ENCODE results near the gene ZFAND2A. TPM values are rescaled to one million over a fixed set of nuclear protein-coding genes. Genes with fewer than 3 reads are reported as not detected.
"Not testable (repeated sequence)": the region's sequence is repeated elsewhere in the genome, so short reads cannot be mapped to it uniquely, and the experiment has no call there.

The ZFAND2A gene
- total RNA-seq, 1 experiment from 2014 or later = 40.7 TPM

DNA sequence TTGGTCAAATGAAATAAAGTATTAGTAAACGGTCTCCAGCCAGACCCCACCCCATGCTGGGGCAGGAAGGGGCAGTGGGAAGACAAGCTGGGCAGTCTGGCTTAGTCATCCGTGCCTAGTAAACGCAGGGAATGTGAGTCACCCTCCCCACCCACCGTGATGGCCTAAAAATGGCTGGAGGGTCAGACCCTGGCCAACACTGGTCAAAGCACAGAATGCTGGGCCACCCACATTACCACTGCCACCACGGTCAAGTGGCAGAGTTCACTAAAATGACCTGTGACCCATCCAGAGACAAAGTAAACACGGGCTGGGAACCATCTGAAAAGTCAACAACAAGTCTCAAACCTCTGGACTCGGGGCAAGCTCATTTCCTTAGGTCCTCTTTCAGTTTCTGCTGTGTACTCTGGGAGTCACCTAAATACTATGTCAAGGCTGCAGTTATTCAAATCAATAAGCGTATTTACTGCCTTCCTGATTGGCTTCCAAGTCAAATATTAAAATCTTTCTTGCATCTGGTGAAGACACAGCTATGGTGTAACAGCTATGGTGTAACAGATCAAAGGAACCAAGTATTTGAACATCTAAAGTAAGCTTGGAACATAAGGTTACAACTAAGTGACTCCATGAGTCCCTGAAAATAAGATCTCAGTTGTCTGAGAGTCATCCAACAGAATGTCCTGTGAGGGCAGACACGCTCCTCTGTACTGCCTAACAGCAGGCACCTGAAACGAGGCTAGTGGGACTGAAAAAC lies 3.0 kb downstream of the ZFAND2A start:
- no peaks in the 10 kb centered on the region for H3K9me3 Mint-ChIP-seq (ENCODE audit: unreplicated experiment)
- DNase-seq (ENCODE audit: unreplicated experiment) = peak; percentile 25
- TF ChIP-seq, protein P1, sequence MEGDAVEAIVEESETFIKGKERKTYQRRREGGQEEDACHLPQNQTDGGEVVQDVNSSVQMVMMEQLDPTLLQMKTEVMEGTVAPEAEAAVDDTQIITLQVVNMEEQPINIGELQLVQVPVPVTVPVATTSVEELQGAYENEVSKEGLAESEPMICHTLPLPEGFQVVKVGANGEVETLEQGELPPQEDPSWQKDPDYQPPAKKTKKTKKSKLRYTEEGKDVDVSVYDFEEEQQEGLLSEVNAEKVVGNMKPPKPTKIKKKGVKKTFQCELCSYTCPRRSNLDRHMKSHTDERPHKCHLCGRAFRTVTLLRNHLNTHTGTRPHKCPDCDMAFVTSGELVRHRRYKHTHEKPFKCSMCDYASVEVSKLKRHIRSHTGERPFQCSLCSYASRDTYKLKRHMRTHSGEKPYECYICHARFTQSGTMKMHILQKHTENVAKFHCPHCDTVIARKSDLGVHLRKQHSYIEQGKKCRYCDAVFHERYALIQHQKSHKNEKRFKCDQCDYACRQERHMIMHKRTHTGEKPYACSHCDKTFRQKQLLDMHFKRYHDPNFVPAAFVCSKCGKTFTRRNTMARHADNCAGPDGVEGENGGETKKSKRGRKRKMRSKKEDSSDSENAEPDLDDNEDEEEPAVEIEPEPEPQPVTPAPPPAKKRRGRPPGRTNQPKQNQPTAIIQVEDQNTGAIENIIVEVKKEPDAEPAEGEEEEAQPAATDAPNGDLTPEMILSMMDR (IDR thresholded peaks at IDR 0.05; ENCODE audit: unreplicated experiment) = no peak
- no peak overlapping the region for H3K27ac Mint-ChIP-seq (ENCODE audit: low read depth, unreplicated experiment)
- H3K4me3 Mint-ChIP-seq (ENCODE audit: unreplicated experiment) = no peak overlapping the region
- ChIA-PET CTCF (interaction anchor here (0.6 to 1.8 kb wide), 5 partner anchors 14 to 300 kb away, joined by 3 to 4 read pairs (median 3); no protein-coding TSS in a partner anchor), POLR2A (interaction anchor here (1.3 to 2.0 kb wide), 2 partner anchors 18 to 20 kb away, joined by 5 to 6 read pairs; a partner anchor contains a TSS)
- H3K27me3 Mint-ChIP-seq (ENCODE audit: insufficient read depth, unreplicated experiment) = no peaks in the 10 kb centered on the region
- no TSS peak for BruUV-seq (replicated peaks)
- H3K36me3 Mint-ChIP-seq (ENCODE audit: insufficient read depth, unreplicated experiment) = peaks cover 53% of the 10 kb centered on the region
- intact Hi-C loops (cut with micrococcal nuclease) = no loop called here
- H3K4me1 Mint-ChIP-seq (ENCODE audit: insufficient read depth, unreplicated experiment) = peaks cover 9% of the 10 kb centered on the region

DNA sequence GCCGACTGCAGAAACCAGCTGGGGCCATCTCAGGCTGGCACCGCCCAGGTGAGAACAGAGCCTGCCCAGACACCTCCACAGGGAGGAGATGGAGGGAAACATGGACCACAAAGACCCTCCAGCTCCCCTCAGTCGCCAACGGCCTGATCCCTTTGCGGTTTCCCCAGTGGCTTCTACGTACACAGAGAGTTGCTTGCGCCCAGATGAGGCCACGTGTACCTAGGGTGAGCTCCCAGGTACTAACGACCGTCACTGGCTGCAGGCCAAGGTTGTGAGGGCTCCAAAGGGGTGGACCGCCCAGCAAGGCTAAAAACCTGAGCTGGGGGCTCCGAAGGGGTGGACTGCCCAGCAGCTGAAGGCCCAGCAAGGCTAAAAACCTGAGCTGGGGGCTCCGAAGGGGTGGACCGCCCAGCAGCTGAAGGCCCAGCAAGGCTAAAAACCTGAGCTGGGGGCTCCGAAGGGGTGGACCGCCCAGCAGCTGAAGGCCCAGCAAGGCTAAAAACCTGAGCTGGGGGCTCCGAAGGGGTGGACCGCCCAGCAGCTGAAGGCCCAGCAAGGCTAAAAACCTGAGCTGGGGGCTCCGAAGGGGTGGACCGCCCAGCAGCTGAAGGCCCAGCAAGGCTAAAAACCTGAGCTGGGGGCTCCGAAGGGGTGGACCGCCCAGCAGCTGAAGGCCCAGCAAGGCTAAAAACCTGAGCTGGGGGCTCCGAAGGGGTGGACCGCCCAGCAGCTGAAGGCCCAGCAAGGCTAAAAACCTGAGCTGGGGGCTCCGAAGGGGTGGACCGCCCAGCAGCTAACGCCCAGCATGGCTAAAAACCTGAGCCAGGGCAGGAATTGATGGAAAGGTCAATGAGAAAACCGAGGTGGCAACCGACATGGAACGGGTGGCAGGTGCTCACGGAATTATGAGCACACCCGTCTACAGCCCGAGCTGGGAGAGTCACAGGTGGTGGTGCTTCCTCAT lies 3.9 kb downstream of the ZFAND2A start:
- not testable (repeated sequence) for DNase-seq (ENCODE audit: unreplicated experiment); H3K27ac Mint-ChIP-seq (ENCODE audit: low read depth, unreplicated experiment)
- CTCF ChIA-PET = interaction anchor here (0.7 to 1.8 kb wide), 3 partner anchors 13 to 162 kb away, joined by 3 to 4 read pairs (median 3); no protein-coding TSS in a partner anchor

DNA sequence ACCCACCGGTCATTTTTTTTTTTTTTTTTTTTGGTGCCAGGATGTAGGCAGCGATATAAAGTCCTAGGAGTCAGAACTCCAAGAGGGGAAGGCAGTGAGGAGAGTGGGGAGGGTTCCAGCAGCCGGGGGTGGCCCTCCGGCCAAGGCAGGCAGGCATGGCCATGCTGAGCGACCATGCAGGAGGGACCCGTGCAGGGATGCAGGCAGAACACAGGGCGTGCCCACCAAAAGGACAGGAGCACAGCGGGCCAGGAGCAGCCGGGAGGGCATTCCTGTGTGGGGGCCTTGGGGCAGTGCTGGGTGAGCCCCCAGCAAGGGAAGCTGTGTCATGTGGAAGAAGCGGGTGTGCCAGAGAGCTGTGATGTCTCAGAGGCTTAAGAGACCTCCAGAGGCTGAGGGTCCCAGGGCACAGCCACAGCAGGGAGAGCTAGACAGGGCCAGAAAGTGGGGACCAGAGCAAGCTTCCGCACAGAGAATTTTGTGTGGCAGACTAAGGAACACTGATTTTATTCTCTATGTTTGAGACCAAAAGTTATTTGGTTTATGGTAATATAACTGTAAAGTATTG lies 5.7 kb downstream of the ZFAND2A start:
- H3K9me3 Mint-ChIP-seq (ENCODE audit: unreplicated experiment) = no peaks in the 10 kb centered on the region
- H3K27me3 Mint-ChIP-seq (ENCODE audit: insufficient read depth, unreplicated experiment) = no peaks in the 10 kb centered on the region
- POLR2A ChIA-PET = no interaction called here
- CTCF ChIA-PET = interaction anchor here (1.1 kb wide), 1 partner anchor 40 kb away, joined by 3 read pairs; no protein-coding TSS in a partner anchor
- DNase-seq (ENCODE audit: unreplicated experiment) = no peak
- H3K36me3 Mint-ChIP-seq (ENCODE audit: insufficient read depth, unreplicated experiment) = peaks cover 65% of the 10 kb centered on the region
- TF ChIP-seq, protein P1 (IDR thresholded peaks at IDR 0.05; ENCODE audit: unreplicated experiment) = no peak
- H3K27ac Mint-ChIP-seq (ENCODE audit: low read depth, unreplicated experiment) = no peak overlapping the region
- no peak overlapping the region for H3K4me3 Mint-ChIP-seq (ENCODE audit: unreplicated experiment)
- peaks cover 3% of the 10 kb centered on the region for H3K4me1 Mint-ChIP-seq (ENCODE audit: insufficient read depth, unreplicated experiment)
- no TSS peak for BruUV-seq (replicated peaks)
- intact Hi-C loops (cut with micrococcal nuclease) = no loop called here

More for the DNA sequence above, 3.9 kb downstream of the ZFAND2A start:
- H3K4me3 Mint-ChIP-seq (ENCODE audit: unreplicated experiment); H3K27me3 Mint-ChIP-seq (ENCODE audit: insufficient read depth, unreplicated experiment); H3K4me1 Mint-ChIP-seq (ENCODE audit: insufficient read depth, unreplicated experiment); intact Hi-C loops (cut with micrococcal nuclease); H3K9me3 Mint-ChIP-seq (ENCODE audit: unreplicated experiment); BruUV-seq (replicated peaks): not testable (repeated sequence)
- POLR2A ChIA-PET = interaction anchor here (1.2 to 2.0 kb wide), 3 partner anchors 17 to 19 kb away, joined by 5 to 6 read pairs (median 5); a partner anchor contains a TSS
- peaks cover 55% of the 10 kb centered on the region for H3K36me3 Mint-ChIP-seq (ENCODE audit: insufficient read depth, unreplicated experiment)

DNA sequence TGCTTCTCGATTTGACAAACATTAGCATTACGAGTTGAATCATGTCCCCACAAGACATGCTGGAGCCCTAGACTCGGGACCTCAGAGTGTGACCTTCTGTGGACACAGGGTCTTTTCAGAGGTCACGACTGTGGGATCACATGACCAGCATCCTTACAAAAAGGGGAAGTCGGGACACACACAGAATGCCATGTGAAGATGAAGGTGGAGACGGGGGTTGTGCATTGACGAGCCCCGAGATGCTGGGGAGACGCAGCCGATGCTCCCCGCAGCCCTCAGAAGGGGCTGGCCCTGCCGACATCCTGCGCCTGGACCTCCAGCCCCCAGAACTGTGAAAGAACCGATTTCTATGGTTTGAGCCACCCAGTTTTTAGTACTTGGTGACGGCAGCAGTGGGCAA lies 7.5 kb downstream of the ZFAND2A start:
- Mint-ChIP-seq H3K4me3 (ENCODE audit: unreplicated experiment) (no peak overlapping the region), H3K27me3 (ENCODE audit: insufficient read depth, unreplicated experiment) (no peaks in the 10 kb centered on the region), H3K36me3 (ENCODE audit: insufficient read depth, unreplicated experiment) (peaks cover 65% of the 10 kb centered on the region), H3K27ac (ENCODE audit: low read depth, unreplicated experiment) (no peak overlapping the region), H3K4me1 (ENCODE audit: insufficient read depth, unreplicated experiment) (no peaks in the 10 kb centered on the region), H3K9me3 (ENCODE audit: unreplicated experiment) (no peaks in the 10 kb centered on the region)
- DNase-seq (ENCODE audit: unreplicated experiment) = no peak
- intact Hi-C loops (cut with micrococcal nuclease) = no loop called here
- POLR2A ChIA-PET = interaction anchor here (1.1 kb wide), 1 partner anchor 8 kb away, joined by 6 read pairs; the partner anchor contains the start of gene ZFAND2A
- BruUV-seq (replicated peaks) = no TSS peak
- TF ChIP-seq, protein P1 (IDR thresholded peaks at IDR 0.05; ENCODE audit: unreplicated experiment) = no peak
- CTCF ChIA-PET = interaction anchor here (1.0 to 1.5 kb wide), 2 partner anchors 23 to 159 kb away, joined by 4 read pairs; no protein-coding TSS in a partner anchor
